Activated CD4-positive, alpha-beta memory T cell treated with anti-CD3 and anti-CD28 coated beads for 36 hours (primary cell): Measurements from ENCODE around the gene TGIF2LY. TPM values are rescaled to one million over a fixed set of nuclear protein-coding genes. Genes with fewer than 3 reads are reported as not detected.
"Not testable (repeated sequence)": the region's sequence is repeated elsewhere in the genome, so short reads cannot be mapped to it uniquely, and the experiment has no call there.

Experiments used
- CTCF ChIA-PET: fragments of 350-600 bp; sonication (Branson Sonifier 250); formaldehyde crosslinking; loops from one replicate; lab custom pipeline; 2021; ENCODE audit warnings: antibody characterized with exemption, inconsistent platforms; lab: Charles Lee
- POLR2A ChIA-PET: fragments of 350-600 bp; sonication (Branson Sonifier 250); formaldehyde crosslinking; loops from one replicate; lab custom pipeline; 2021; ENCODE audit warnings: antibody characterized with exemption; lab: Charles Lee
- DNase-seq: peaks from one replicate; pipeline ENCODE4 v3.0.0-alpha.2; 2020
- H3K27ac Mint-ChIP-seq: one replicate; pipeline ENCODE4 v1.8.0; 2021; ENCODE audit warnings: mixed read lengths
- H3K27me3 Mint-ChIP-seq: one replicate; pipeline ENCODE4 v1.8.0; 2021; ENCODE audit warnings: mixed read lengths
- H3K36me3 Mint-ChIP-seq: one replicate; pipeline ENCODE4 v1.8.0; 2021; ENCODE audit warnings: mixed read lengths
- H3K4me1 Mint-ChIP-seq: one replicate; pipeline ENCODE4 v1.8.0; 2021; ENCODE audit warnings: low read depth, mixed read lengths
- H3K4me3 Mint-ChIP-seq: one replicate; pipeline ENCODE4 v1.8.0; 2021; ENCODE audit warnings: mild to moderate bottlenecking, mixed read lengths
- H3K9me3 Mint-ChIP-seq: one replicate; pipeline ENCODE4 v1.8.0; 2021; ENCODE audit warnings: mixed read lengths
- intact Hi-C: fragments of 100-400 bp; cut with micrococcal nuclease; formaldehyde crosslinking; loops from one replicate; pipeline ENCODE4 v1.15.1; 2023
- total RNA-seq, 2 experiments: library from RNA; stranded (reverse); gene quantifications; one replicate each; pipeline ENCODE4 v1.2.3, GENCODE V29; 2021

Gene TGIF2LY
- not detected for total RNA-seq

- H3K27ac Mint-ChIP-seq, DNase-seq, POLR2A ChIA-PET, H3K27me3 Mint-ChIP-seq, H3K4me3 Mint-ChIP-seq, H3K9me3 Mint-ChIP-seq, H3K36me3 Mint-ChIP-seq, CTCF ChIA-PET, H3K4me1 Mint-ChIP-seq, intact Hi-C loops: not testable (repeated sequence)
Measured at GRCh38 chrY:3578767-3579166, at the start of gene TGIF2LY. TSS of gene TGIF2LY (plus strand) at chrY:3579067. CDS start at chrY:3579245, 178 bp downstream.
